HG03460 (cell line): Measurements from ENCODE around the gene TIAM1.

Experiments used
- ATAC-seq: cut with Tn5 transposase; IDR thresholded peaks from one replicate; pipeline ENCODE4 v1.9.1; 2021; ENCODE audit not compliant: unreplicated experiment

The TIAM1 gene

DNA sequence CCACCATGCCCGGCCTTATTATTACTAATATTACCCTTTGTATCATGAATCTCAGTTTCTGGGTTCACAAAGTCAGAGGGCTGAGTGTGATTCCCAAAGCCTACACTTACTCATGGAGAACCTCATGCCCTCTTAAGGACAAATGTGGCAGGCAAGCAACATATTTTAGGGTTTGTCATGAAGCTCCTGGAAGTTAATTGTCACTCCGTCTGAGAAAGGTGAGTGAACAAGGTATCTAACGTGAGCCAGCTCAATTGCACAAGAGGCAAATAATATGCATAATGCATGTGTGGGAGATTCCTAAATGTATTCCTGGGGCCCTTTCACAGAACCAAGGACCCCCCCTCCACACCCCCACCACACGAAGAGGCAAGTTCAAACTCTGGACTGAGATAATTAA is 10.1 kb upstream of the TIAM1 start:
- ATAC-seq: no peak

DNA sequence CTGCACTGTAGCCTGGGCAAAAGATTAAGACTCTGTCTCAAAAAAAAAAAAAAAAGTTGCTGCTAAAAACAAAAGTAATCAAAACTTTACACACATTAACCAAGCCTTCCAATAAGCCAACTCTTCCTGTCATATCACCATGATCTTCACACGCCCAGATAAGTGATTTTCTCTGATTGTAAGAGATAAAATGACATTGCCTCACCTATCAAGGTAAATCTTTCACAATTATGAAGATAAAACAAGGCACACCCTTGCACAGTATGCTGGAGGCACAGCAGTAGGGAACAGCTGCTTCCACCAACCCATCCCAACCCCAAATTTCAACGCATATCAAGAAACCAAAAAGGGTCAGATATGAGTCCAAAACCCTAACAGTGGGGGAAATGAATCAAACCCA is 8.8 kb upstream of the TIAM1 start:
- ATAC-seq: no peak

DNA sequence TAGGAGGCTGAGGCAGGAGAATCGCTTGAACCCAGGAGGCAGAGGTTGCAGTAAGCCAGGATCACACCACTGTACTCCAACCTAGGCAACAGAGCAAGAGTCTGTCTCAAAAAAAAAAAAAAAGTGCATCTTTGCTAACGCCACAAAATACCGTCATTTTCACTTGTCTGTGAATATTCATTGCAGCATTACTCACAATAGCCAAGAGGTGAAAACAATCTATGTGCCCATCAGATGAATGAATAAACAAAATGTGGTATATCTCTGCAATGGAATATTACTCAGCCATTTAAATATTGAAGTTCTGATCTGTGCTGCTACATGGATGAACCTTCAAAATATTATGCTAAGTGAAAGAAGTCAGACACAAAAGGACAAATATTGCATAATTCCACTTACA is 7.9 kb upstream of the TIAM1 start:
- ATAC-seq: no peak

DNA sequence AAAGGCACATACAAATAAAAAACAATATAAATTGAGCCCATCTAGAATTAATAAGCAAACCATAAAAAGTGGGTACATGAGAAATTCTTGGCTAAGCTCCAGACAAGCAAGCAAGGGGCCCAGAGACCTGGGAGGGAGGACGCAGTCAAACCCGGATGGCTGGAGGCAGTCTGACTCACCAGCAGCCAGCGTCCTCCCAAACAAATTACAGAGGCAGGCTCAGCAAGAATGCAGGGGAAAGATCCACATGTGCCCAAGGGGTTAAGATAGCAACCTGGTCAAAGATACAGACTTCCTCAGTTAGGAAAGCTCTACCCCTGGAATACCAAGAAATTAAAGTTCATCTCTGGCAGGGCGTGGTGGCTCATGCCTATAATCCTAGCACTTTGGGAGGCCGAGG is 7.4 kb upstream of the TIAM1 start:
- ATAC-seq: no peak

DNA sequence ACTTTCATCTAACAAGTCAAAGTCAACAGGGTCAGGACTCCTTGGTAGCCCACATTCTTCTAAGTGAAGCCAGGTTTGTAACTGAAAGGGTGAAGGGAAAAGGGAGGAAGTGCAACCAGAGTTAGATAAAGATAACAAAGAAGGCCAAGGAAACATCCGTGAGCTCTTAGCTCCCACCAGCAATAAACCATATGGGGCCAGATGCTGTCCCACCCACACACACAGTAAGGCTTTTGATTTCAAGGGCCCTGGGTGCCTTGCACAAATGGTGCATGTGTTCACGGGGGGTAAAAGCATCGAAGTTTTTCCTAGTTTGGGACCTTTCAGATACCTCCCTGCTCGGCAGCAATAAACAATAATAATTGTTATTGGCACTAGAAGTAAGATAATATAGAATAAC is 5.1 kb upstream of the TIAM1 start:
- ATAC-seq: no peak

DNA sequence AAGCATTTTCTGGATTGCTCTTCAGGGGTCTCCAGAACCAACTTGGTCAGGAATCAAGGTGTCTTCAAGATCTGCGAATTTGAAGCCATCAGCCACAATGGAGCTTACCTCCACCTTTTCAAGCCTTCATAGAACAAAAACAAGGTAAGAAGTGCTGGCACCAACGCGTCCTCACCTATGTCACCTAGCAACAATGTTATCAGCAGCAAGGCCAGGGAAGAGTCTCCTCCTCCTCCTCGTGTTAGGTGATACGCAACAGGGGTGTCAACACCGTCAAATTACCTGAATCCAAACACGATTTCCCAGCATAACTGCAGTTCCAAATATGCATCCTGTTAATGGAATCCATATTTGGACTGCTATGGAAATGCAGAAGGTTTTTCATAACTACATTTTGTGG is 4.1 kb upstream of the TIAM1 start:
- no peak for ATAC-seq

DNA sequence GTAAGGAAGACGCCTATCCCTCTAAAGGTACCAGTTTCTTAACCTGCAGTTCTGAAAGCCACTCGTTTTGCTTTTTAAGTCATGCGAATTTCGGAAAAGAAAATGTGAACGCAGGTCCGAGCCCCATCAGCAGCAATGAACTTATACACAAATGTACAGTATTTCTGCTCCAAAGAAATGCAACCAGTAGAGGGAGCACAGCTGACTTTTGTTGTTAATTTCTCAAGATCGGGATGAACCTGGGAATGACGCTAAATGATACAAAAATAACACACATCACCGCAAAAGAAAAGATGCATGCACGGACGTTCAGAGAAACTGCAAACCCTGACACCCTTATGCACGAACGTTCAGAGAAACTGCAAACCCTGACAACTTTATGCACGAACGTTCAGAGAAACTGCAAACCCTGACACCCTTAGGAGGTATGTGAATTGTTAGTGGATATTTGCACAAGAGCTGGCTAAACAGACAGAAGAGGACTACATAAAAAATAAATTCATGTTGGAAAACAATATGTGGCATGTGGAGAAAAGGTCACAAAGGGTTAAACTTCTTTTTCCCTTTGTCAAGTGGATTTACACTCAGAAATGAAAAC is 3.5 kb upstream of the TIAM1 start:
- no peak for ATAC-seq

DNA sequence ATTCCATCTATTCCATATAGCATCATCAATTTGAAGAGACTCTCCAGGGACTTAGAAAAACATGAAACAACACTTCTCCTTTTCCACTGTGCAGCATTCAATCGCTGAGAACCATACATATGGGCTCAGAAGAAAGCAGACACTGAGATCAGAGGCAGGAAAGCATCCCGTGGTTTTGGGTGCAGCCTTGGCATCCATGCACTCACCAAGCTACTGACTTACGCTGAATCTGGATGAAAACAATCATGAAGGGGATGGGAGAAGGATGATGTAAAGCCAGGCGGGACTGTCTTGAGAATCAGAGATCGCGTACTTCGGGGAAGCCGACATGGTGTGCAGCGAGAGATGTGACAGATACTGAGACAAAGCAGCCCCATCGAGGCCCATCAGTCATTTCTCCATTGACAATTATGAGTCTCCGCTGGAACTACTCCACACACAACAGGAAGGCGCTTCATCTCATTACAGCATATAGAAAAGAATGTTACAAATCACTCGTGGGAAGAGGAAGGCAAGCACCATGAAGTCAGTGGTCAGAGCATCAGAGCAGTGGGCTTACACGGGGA is 2.3 kb upstream of the TIAM1 start:
- ATAC-seq: no peak

DNA sequence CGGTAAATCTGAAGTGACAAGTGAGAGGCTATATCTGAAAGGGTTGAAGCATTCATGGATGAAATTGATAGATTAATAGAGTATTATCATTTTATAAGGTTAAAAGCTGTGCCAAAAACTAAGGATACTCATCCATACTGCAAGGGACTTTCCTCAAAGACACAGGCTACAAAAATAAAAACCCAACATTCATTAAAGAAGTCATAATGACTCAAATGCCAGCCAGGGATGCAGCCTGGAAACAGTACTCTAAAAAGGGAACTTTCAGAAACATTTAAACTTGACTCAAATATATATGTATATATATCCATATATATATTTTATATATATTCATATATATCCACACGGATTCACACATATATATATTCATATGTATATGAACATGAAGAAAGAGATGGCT is 1.1 kb upstream of the TIAM1 start:
- no peak for ATAC-seq

DNA sequence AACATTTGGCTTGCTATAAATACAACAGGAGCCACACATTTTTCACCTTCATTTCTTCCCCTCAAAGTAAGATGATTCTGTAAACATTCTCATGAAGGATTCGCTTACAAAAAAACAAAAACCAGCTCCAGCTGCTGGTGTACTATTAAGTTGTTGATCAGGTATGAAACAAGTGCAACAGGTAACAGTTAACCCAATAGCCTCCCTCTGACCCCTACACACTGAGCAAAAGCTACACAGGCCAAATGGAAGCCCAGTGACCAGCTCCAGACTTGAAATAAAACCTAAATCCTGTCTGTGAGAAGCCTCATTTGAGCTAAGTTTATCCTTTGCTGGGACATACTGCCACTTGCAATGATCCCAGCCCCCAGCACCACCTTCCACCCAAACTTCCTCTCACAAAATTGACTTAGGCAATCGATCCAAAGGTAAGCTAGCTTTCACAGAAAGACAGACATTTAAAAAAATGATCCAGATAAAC is 991 bp downstream of the TIAM1 start:
- ATAC-seq: no peak

DNA sequence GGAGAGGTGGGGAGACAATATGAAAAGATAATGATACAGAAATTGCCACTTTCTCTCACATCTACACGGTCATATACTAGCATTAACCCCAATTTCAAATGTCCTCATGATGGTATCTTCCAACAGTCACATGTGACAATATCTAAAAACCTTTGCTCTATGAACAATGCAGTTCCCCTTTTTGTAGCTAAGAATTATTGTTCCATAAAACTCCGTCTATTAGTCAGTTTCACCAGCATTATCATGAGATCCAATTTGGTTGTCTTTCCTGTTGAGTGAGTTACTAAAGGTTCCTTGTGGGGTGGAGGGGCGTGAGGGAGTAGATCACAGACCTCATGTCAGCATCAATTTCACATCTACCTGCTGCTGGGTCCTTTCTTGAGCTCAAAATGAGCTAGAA is 1.7 kb downstream of the TIAM1 start:
- ATAC-seq: no peak

DNA sequence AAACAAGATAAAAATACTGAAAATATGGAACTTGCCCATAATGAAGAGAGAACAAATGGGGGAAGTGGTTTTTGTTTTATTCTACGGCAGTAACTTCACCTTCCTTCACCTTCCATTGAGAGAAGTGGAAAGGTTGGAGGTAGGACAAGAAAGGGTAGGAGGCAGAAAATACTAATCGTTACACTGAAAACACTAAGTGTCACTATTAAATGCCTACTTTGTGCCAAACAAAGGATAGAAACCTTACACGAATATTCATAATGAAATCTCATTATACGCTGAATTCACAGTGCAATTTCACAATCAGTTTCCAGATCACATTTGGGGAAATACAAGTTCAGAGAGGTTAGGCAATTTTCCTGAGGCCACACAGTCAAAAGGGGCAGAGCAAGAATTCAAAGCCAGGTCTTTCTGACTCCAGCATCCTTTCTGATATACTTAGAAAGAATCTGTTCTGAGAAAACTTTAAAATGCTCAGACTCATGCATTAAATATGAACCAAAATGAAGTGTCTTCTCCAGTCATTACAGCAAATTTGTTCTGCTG is 3.0 kb downstream of the TIAM1 start:
- no peak for ATAC-seq

DNA sequence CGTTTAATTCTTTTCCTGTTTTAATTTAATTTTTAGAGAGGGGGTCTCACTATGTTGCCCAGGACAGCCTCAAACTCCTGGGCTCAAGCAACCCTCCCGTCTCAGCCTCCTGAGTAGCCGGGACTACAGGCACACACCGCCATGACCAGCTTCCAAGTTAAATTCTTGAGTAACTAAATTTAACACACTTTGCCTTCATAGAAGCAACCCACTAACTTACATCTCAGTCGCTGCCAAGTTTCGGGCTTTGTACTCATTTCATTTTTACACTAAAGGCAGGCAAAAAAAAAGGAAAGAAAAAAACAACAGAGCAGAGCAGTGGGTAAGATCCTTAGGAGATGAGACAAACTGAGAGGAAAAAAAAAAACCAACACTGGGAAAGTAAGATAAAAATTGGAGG is 3.5 kb downstream of the TIAM1 start:
- no peak for ATAC-seq

DNA sequence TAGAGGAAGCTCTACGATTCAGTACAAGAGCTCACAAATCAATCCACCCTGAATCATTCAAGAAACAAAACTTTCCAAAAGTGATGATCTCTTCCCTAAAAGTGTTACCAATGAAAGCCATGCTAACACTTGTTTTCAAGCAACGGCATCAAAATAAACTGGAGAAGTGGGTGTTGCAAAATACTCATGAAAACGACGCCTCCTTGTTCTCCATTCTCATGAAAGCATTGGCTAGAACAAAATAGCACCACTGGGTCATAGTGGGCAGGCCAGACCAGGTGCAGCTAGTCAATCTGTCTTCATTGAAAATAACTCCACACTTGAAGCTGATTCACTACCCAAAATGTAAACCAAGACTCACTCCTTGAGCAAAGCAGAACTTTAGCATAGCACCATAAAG is 4.3 kb downstream of the TIAM1 start:
- no peak for ATAC-seq

DNA sequence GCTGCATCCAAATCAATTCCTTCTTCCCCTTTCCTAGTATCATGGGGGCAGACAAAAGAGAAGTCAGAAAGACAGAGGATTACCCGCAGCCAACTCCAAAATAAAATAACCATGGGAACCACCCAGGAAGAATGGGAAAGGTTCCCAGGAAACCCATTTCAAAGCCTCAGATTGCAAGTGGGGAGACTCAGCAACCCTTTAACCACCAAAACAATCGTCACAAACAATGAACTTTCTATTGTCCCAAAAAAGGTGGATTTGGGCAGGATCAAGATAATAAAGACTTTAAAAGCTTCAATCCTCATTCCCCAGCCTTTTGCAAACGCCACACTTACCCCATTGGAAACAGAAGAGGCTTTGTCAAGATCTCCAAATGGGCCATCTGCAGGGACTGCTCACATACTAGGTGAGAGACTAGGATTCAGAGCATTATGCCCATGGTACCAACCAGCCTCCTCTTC is 5.1 kb downstream of the TIAM1 start:
- ATAC-seq: no peak

DNA sequence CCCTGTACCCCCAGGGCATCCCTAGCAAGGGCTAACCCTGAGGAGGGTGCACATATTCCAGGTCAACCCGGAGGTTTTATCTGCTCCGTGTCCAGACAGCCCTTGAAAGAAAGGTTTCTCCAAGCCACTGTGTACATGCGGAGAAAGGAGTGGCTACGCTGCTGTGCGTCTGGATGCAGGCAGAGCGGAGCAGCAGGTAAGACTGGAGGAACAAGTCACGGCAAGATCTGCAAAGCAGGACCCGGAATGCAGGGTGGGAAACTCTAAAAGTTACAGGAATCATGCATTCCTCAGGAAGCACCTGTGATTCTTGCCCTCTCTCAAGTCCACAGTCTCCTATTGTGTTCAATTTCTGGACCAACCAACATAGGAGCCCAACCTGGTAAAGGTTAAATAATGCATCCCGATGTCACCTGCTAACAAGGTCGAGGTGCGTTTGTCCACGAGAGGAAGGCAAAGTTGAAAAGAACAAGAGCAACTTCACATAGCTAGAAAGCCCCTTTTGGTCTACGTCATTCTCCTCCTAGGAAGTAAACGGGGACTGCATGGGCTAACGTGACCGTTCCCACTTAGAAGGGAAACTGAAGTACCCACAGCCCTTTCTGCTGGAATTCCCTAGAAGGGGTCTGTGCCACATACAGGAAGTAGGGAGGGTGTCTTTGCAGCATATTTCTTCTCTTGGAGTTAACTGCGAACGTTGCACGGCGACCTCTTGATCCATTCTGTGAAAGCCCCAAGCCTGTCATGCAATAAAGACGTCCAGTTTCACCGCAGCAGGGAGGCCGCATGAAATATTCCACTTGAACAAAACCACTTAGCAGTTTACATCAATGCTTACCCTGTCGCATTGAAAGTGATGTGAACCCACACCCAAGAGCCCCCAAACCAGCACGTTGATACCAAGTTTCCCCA is 5.8 kb downstream of the TIAM1 start:
- no peak for ATAC-seq

DNA sequence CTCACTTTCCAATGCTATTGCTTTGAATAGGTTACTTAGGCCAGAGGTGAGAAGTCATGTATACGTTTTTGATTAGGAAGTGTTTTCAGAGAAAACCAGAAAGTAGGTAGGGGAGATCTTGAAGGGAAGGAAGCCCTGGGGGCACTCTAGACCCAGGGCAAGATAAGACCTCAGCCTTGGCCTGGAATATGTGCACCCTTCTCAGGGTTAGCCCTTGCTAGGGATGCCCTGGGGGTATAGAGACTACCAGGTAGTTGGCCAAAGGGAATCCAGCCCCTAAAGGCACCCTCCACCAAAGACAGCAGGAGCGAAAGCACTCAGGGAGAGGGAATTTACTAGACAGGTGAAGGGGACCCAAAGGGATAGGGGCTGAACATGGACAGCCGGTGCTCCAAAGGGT is 7.0 kb downstream of the TIAM1 start:
- ATAC-seq: no peak

DNA sequence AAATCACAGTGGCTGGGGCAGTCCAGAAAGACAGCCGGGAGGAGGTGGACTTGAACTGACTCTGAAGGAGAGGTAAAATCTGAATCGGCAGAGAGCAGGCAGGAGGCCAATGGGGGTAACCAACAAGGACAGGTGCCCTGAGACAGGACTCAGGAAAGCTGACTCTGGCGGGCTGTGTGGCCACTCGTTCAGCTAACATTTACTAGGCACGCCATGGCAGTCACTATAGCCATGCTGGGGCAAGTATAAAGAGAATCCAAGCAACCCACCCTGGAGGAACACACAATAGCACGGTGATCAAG is 7.4 kb downstream of the TIAM1 start:
- no peak for ATAC-seq

DNA sequence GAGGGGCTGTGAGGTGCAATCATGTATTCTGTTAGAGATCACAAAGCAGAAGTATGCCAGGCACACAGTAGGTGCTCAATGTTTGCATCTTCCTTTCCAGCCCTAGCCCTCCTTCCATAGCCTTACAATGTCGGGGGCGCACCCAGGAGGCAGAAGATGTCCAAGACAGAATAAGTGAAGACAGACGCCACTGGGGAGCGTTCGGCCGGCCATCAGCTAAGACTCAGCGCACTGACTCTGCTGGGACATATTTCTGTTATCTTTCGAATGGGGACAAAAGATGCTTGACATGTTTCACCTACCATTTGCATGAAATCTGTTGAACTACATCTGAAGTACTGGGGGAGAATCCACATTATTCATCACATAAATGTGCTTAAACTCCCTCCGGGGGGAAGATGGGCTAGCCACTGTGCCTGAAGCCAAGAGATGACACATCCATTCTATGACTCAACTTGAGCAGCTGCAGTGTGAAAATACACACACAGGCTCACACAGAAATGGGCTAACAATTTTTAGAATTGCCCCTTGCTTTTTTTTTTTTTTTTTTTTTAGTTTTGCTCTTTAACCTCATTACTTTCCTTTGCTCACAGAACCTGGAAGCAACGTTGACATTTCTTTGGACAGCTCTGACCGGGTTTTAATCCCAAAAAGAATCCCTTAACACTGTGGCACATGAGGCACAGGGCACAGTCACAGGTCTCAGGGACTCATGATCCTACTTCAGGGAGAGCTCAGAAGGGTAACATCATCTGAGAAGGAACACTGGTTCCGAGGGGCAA is 7.9 kb downstream of the TIAM1 start:
- no peak for ATAC-seq

DNA sequence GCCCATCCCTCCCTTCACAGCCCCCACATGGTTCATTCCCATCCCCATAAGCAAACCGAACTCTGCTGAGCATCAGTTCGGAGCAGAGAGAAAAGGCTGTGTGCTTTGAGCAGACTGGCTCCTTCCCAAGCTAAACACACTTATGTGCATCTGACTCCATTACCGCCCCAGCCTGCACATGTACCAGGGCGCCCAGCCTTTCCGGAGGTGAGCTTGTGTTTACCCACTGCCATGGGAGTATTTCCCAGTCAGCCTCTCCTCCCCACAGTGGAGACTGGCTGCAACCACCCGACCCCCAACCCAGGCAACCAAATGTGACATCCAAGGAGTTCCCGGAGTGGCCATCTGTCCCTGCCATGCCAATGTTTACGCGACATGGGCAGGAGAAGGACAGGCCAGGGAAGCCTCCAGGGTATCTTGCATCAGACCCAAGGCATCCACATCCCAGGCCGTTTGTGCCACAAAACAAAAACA is 9.4 kb downstream of the TIAM1 start:
- ATAC-seq: no peak

DNA sequence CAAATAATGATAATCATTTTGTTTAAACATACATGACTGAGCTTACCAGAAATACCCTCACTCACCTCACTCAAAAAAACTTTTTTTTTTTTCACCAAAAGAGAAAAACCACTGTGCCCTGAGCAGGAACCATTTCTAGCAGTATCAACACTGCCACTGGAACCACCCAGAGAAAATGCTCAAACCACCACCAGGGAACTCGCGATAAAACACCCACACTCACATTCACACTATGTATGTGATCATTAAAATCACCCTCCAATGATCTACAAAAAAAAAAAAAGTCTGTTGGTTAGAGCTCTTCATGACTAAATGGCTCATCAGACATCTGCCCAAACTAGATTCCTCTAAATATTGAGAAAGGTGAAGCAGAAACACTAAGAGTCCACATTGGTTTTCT is 11.5 kb downstream of the TIAM1 start:
- ATAC-seq: no peak
